ENCODE results near the gene STK35.

DNA sequence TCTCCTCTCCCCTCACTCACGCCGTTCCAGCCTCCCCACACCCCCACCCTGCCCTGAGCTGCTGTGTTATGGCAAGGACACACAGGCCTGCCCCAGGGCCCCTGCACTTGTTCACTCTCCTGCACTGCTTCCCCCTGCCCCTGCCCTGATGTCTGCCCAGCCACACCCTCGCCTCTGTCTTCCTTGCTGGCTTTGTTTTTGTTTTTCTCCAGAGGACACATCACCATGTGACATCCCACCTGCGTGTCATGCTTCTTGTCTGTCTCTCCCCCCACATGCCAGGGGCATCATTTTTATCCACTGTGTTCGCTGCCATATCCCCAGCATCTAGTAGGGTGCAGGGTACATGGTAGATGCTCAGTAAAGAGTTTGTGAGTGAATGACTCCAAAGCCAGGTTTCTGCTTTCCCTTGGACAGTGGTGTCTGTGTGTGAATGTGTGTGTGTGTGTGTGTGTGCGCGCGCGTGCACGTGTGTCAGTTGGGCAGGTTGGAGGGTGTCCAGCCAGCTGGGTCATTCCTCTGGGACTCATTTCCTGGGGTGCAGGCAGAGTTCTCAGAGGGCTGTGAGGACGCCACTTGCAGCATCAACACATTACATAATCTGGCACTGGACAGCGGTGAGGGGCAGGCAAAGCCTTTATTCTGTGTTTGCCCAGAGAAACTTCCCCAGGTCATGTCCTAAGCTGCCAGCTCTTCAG lies 60.6 kb downstream of the STK35 start:
- no peak for TF ChIP-seq EZH2 (IDR thresholded peaks at IDR 0.05; ENCODE audit: insufficient read depth, poor library complexity, severe bottlenecking)
- TF ChIP-seq EZH2phosphoT487 (IDR thresholded peaks at IDR 0.05; ENCODE audit: insufficient read depth, low read depth): no peak
